HG02938 (cell line): Measurements from ENCODE around the gene C2orf80.
"Not testable (repeated sequence)": the region's sequence is repeated elsewhere in the genome, so short reads cannot be mapped to it uniquely, and the experiment has no call there.

Experiments
- ATAC-seq: cut with Tn5 transposase; IDR thresholded peaks from one replicate; pipeline ENCODE4 v1.9.1; 2021; ENCODE audit warnings: mild to moderate bottlenecking, moderate library complexity; ENCODE audit not compliant: unreplicated experiment

The C2orf80 gene

DNA sequence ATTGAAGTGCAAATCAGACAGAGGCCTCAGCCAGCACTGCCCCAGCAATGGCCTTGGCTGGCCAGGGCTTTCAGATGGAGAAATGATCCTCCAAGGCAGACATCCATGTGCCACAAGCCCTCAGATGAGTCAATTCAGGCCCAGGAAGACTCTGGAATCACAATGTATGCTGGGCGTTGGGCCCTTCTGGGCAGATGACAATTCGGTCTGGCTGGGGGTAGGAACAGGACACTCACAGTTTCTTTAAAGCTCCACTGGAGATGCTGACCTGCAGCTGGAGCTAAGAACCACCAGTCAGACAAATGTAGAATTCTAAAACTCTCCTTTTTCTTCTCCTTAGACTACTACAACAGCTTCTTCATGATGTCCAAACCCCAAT lies 53.1 kb downstream of the C2orf80 start:
- no peak for ATAC-seq

- ATAC-seq = no peak
Observed at GRCh38 chr2:208135794-208136715, 53.8 kb downstream of the C2orf80 start.

- ATAC-seq = peak; percentile 53
Observed at GRCh38 chr2:208134928-208135586, 54.8 kb downstream of the C2orf80 start.

- ATAC-seq = no peak
Observed at GRCh38 chr2:208130712-208131110, 59.1 kb downstream of the C2orf80 start.

DNA sequence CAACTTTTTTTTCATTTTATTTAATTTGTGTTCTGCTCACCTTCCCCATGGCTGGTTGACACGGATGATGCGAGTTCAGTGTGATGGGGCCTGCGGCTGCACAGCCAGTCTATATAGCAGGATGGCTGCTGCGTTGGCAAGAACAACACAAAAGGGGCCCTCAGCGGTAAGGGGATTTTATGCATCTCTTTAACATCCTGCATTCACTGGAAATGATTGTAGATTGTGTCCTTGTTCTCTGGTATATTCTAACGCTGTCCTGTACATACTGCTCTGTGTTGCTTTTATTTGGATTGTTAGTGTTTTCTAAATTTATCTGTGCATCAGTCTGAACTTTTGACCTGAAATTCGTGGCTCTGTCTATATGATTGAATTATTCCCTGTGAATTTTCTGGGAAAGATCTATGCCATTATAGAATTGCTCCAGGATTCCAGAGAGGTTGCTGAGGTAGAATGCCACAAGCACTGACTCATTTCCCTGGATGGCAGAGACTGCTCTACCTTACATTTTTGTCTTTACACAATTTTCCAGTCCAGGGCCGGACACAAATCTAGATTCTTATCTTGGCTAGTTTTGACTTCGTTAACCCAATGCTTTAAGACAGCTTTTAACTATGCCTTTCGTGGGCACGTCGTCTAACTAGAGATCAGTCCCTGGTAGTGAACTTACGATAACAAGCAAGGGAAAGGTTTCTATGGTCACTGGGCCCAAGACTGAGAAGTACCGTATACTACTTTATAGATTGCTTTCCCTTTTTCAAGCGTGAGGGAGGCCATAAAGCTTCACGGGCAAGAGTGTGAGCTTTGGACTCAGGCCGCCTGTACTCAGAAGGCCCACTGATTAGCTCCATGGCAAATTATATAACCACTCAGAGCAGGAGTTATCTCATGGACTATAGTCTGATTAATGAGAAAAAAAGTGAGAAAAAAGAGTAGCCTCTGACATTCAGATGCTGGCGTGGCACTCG lies 59.8 kb downstream of the C2orf80 start, which contains the start of gene CRYGC:
TSS of gene CRYGC (minus strand) at position 85 of the 968 bp plus-strand sequence. CDS start at position 49, 36 bp downstream.
- ATAC-seq = no peak

DNA sequence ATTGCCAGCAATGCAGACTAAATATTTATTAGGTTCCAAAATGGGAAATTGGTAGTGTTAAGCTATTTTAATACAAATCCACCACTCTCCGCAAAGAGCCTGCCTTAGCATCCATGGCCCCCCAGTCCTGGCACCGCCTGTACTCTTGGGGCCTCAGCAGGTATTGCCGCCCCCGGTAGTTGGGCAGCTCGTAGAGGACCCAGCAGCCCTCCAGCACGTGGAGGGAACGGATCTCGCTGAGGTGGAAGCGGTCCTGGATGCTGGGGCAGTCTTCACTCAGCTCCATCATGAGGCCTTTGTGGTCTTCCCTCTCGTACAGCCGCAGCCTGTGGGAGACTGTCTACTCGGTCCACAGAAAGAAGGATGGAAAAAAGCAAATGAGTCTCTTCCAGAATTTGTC lies 61.7 kb downstream of the C2orf80 start:
- ATAC-seq = no peak

DNA sequence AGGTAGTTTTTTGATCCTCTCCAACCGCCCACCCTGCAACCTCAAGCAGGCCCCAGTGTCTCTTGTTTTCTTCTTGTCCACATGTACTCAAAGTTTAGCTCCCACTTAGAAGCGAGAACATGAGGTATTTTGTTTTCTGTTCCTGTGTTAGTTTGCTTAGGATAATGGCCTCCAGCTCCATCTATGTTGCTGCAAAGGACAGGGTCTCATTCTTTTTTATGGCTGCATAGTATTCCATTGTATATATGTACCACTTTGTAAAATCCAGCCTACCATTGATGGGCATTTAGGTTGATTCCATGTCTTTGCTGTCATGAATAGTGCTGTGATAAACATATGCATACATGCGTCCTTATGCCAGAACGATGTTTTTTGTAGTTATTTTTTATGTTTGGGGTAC lies 62.7 kb downstream of the C2orf80 start:
- ATAC-seq = no peak

- ATAC-seq = no peak
Observed at GRCh38 chr2:208125251-208125650, 64.6 kb downstream of the C2orf80 start.

DNA sequence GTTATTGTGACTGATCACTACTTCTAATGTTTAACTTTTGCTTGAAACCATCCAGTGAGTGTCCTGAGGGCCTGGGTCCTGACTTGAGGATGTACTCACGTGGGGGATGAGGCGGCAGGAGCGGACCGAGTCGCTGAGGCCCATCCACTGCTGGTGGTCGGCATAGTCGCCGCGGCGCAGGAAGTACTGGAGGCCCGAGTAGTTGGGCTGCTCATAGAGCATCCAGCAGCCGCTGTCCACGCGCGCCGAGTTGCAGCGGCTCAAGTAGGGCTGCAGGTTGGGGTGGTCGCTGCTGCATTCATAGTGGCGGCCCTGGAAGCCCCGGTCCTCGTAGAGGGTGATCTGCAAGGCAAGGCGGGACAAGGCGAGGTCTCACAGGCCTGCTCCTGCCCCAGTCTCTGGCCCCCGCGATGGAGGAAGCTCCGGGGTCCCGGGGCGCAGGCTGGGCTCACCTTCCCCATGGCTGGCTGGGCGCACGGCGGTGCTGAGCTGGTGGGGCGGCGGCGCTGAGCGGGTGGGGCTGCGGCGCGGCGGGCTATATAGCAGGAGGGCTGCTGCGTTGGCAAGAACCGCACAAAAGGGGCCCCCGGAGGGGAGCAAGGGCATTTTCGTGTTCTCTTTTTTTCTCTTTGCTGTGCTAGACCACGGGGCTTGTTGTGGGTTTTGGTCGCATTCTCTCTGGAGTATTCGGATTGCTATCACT lies 65.7 kb downstream of the C2orf80 start, which contains the start of gene CRYGD:
TSS of gene CRYGD (minus strand) at position 512 of the 703 bp plus-strand sequence. CDS start at position 461, 51 bp downstream.
- not testable (repeated sequence) for ATAC-seq

DNA sequence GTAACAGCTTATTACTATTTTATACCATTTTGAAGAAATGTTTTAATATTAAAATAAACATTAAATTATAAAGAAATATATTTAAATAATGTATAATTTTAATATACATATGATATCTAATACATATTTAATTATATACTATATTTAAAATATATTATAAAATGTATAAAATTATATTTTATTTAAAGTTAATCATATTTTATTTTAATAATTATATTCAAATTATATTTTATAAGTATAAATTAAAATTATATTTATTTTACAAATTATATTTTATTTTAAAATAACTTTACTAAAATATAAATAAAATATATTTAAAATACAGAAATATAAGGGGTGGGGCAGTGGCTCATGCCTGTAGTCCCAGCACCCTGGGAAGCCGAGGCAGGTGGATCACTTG lies 67.6 kb downstream of the C2orf80 start:
- no peak for ATAC-seq

DNA sequence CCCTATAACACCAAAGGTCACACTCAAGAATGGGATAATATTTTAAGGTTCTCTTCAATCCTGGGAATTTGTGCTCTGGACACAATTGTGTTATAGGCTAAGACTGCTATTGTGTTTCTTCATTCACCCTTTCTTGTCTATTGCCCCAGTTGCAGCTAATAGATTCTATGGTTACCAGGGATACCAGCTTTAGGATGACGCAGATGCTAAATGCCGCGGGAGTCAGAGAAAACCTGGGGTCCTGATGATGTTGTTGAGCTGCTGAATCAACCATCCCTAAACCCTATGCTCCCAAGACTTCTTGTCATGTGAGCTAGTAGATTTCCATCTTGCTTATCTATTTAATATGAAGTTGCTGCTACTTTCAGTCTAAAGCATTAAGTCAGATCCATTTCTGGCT lies 70.9 kb downstream of the C2orf80 start:
- no peak for ATAC-seq

DNA sequence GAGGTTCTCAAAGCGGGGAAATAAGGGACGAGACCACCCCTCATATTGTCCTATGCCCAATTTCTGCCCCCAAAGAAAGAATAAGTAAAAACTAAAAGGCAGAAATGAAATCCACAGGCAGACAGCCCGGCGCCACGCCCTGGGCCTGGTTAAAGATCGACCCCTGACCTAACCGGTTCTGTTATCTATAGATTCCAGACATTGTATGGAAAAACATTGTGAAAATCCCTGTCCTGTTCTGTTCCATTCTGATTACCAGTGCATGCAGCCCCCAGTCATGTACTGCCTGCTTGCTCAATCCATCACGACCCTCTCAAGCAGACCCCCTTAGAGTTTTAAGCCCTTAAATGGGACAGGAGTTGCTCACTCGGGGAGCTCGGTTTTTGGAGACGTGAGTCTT lies 72.4 kb downstream of the C2orf80 start:
- ATAC-seq = not testable (repeated sequence)
